ENCODE results near the gene SIPA1L3.

The SIPA1L3 gene

DNA sequence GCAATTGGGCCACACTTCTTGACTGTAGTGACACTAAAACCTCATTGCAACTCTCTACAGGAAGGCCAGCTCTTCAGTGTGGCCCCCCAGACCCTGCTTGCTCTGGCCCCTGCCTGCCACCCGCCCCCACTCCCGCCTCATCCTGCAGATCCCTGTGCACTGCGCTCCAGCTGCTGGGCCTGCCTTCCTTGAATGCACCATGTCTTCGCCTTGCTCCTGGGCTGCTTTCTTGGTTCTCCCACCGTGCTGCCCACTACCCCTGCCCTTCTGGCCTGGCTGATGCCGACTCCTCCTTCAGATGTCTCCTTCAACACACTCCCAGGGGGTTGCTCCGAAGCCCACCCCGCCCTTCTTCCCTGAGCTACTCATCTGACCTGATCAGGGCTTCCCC is 98.2 kb downstream of the SIPA1L3 start:
- peaks cover 2% of the 10 kb centered on the region; the same call in 1 of the 2 replicates for H3K36me3 ChIP-seq
- TF ChIP-seq, protein P1, sequence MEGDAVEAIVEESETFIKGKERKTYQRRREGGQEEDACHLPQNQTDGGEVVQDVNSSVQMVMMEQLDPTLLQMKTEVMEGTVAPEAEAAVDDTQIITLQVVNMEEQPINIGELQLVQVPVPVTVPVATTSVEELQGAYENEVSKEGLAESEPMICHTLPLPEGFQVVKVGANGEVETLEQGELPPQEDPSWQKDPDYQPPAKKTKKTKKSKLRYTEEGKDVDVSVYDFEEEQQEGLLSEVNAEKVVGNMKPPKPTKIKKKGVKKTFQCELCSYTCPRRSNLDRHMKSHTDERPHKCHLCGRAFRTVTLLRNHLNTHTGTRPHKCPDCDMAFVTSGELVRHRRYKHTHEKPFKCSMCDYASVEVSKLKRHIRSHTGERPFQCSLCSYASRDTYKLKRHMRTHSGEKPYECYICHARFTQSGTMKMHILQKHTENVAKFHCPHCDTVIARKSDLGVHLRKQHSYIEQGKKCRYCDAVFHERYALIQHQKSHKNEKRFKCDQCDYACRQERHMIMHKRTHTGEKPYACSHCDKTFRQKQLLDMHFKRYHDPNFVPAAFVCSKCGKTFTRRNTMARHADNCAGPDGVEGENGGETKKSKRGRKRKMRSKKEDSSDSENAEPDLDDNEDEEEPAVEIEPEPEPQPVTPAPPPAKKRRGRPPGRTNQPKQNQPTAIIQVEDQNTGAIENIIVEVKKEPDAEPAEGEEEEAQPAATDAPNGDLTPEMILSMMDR (IDR thresholded peaks at IDR 0.05; ENCODE audit: low read depth, low read length) = no peak
- H3K4me3 ChIP-seq (ENCODE audit: low read depth, low read length) = no peak overlapping the region
- H3K27ac ChIP-seq = peak overlapping the region; percentile 85; the same call in 1 of the 2 replicates
- DNase-seq = no peak
- H3K9me3 ChIP-seq (ENCODE audit: severe bottlenecking) = no peaks in the 10 kb centered on the region
- no peaks in the 10 kb centered on the region for H3K27me3 ChIP-seq (ENCODE audit: insufficient read depth, low read depth, severe bottlenecking)

DNA sequence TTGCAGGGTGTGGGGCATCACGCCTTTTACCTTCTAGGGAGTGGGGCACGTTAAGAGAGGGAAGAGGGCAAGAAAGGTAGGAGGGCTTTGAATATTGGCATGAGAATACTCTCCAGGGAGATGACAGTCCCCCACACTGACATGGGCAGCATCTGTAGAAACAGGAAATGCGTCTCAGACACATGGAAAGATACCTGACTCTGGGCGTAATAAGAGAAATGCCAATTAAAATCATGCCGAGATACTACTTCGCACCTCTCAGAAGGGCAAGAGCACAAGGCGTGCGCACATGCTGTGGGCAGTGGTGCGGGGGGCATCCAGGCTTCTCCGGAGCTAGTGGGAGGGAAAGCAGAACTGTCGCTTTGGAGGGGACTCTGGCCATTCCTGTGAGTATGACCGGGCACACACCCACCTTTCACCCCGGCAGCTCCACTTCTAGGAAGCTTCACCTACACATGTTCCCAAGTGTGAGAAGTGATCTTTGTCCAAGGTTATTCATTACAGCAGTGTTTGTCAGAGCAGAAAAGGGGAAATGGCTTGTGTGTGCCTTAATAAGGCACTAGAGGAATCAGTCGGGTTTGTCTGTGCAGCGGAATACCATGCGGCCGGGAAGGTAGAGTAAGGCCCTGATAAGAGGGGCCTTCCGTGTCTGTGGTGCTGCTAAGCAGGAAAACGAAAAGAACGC is 99.5 kb downstream of the SIPA1L3 start:
- Histone ChIP-seq H3K9me3 (ENCODE audit: severe bottlenecking) (no peaks in the 10 kb centered on the region), H3K4me3 (ENCODE audit: low read depth, low read length) (no peak overlapping the region), H3K36me3 (peaks cover 2% of the 10 kb centered on the region), H3K27me3 (ENCODE audit: insufficient read depth, low read depth, severe bottlenecking) (no peaks in the 10 kb centered on the region), H3K27ac (no peak overlapping the region)
- DNase-seq = no peak
- TF ChIP-seq, protein P1 (IDR thresholded peaks at IDR 0.05; ENCODE audit: low read depth, low read length) = no peak

DNA sequence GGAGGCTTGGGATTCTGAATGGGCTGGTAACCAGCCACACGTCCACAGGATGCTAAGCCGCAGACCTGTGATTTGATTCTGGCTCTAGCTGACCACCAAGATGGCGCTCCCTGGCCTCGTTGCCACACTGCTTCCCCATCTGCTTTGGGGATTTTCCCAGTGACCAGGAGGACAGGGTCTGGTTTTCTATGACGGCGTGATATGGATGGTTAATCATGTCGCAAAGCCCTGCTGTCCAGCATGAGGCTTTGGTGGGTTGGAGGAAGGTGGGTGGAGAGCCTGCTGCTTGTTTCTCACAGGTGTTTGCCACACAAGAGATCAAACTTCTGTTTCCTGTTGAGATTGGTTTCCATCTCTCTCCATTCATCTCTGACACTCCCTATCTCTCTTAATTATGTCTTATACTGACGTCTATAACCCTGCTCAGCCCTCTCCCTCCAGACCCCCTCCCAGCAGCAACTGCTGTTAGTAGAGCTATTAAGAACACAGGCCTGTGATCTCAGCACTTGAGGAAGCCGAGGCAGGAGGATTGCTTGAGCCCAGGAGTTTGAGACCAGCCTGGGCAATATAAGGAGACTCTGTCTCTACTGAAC is 102.7 kb downstream of the SIPA1L3 start:
- Histone ChIP-seq H3K4me3 (ENCODE audit: low read depth, low read length) (no peak overlapping the region), H3K27me3 (ENCODE audit: insufficient read depth, low read depth, severe bottlenecking) (no peaks in the 10 kb centered on the region), H3K27ac (no peak overlapping the region), H3K9me3 (ENCODE audit: severe bottlenecking) (no peaks in the 10 kb centered on the region), H3K36me3 (peaks cover 2% of the 10 kb centered on the region)
- DNase-seq = no peak
- TF ChIP-seq, protein P1 (IDR thresholded peaks at IDR 0.05; ENCODE audit: low read depth, low read length) = no peak

DNA sequence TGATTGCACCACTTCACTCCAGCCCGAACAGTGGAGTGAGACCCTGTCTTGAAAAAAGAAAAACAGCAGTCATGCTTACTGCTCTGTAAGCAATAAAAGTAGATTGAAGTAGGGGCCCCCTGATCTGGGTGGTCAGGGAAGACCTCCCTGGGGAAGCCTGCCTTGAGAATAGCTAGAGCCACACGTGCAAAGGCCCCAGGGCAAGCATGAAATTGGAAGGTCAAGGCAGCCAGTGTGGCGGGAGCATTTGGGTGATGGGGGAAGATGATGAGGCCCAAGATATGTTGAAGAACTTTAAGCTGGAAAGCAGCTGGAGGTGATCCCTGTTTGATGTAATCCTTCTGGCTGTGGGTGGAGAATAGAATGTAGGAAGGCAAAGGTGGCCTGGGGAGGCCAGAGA is 104.4 kb downstream of the SIPA1L3 start:
- peaks cover 2% of the 10 kb centered on the region for H3K36me3 ChIP-seq
- H3K4me3 ChIP-seq (ENCODE audit: low read depth, low read length) = no peak overlapping the region
- H3K9me3 ChIP-seq (ENCODE audit: severe bottlenecking) = no peaks in the 10 kb centered on the region
- no peak for DNase-seq
- TF ChIP-seq, protein P1 (IDR thresholded peaks at IDR 0.05; ENCODE audit: low read depth, low read length) = no peak
- H3K27ac ChIP-seq = no peak overlapping the region
- H3K27me3 ChIP-seq (ENCODE audit: insufficient read depth, low read depth, severe bottlenecking) = no peaks in the 10 kb centered on the region

DNA sequence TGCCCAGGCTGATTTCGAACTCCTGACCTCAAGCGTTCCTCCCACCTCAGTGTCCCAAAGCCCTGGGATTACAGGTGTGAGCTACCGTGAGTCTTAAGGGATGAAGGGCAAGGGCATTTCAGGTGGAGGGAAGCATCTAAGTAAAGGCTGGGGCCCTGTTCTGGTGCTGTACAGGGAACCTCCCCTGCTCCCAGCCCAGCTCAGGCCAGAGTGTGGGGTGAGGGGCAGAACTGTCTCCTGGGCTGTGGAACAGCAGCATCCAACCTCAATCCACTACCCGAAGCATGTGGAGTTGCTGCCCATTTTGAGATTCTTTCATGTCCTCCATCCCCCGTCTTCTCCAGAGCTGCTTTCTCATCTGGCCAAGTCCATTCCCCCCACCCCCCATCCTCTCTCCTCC is 105.3 kb downstream of the SIPA1L3 start:
- H3K27me3 ChIP-seq (ENCODE audit: insufficient read depth, low read depth, severe bottlenecking) = no peaks in the 10 kb centered on the region
- TF ChIP-seq, protein P1 (IDR thresholded peaks at IDR 0.05; ENCODE audit: low read depth, low read length) = no peak
- no peak for DNase-seq
- H3K4me3 ChIP-seq (ENCODE audit: low read depth, low read length) = no peak overlapping the region
- H3K9me3 ChIP-seq (ENCODE audit: severe bottlenecking) = no peaks in the 10 kb centered on the region
- H3K36me3 ChIP-seq = peaks cover 2% of the 10 kb centered on the region
- no peak overlapping the region for H3K27ac ChIP-seq
